GM10266 (cell line): ENCODE results near the gene PLA2R1.

Experiments
- DNase-seq: peaks from one replicate; pipeline ENCODE4 v3.0.0; 2012; ENCODE audit errors: extremely low spot score
- TF ChIP-seq, protein P1 (sequence below): IDR thresholded peaks from 2 replicates; pipeline ENCODE4 v1.5.1; 2012; ENCODE audit warnings: mild to moderate bottlenecking, low read depth; ENCODE audit not compliant: control insufficient read depth, insufficient read depth; ENCODE audit errors: missing control alignments

Gene PLA2R1

GRCh38 chr2:160055726-160056108 lies 6.7 kb downstream of the PLA2R1 start:
- no peak for DNase-seq
- TF ChIP-seq, protein P1, sequence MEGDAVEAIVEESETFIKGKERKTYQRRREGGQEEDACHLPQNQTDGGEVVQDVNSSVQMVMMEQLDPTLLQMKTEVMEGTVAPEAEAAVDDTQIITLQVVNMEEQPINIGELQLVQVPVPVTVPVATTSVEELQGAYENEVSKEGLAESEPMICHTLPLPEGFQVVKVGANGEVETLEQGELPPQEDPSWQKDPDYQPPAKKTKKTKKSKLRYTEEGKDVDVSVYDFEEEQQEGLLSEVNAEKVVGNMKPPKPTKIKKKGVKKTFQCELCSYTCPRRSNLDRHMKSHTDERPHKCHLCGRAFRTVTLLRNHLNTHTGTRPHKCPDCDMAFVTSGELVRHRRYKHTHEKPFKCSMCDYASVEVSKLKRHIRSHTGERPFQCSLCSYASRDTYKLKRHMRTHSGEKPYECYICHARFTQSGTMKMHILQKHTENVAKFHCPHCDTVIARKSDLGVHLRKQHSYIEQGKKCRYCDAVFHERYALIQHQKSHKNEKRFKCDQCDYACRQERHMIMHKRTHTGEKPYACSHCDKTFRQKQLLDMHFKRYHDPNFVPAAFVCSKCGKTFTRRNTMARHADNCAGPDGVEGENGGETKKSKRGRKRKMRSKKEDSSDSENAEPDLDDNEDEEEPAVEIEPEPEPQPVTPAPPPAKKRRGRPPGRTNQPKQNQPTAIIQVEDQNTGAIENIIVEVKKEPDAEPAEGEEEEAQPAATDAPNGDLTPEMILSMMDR, result no peak

DNA sequence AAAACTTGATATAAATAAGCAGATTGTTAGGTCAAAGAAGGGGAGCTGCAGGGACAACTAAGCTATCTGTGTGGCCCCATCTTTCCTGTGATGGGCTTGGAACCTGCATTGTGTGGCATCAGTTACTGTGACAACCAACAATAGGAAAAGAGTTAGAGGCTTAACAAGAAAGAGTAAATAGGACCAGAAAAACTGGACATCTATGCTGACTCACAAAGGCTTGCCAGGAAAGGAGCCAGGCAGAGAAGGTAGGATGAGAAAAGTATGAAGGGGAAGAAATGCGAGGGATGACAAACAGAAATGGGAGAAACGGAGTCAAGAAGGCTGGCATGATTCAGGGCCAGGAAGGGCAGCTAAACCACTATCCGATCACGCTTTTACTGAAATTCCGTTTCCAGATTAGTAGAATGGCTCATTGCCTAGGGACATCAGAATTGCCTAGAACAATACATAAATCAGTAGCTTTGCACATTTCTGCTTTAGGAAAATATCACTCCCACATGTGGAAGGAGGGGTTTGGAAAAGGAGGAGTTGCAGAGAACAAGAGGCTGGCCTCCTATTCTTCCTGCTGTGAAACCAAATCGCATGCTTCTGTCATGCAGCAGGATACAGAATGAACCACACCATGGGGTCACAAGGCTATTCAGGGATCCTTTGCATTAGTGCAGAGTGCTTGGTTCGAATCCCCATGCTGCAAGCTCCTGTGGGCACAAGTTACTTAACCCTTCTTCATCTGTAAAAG lies 7.3 kb downstream of the PLA2R1 start:
- no peak for DNase-seq
- TF ChIP-seq, protein P1, result no peak

DNA sequence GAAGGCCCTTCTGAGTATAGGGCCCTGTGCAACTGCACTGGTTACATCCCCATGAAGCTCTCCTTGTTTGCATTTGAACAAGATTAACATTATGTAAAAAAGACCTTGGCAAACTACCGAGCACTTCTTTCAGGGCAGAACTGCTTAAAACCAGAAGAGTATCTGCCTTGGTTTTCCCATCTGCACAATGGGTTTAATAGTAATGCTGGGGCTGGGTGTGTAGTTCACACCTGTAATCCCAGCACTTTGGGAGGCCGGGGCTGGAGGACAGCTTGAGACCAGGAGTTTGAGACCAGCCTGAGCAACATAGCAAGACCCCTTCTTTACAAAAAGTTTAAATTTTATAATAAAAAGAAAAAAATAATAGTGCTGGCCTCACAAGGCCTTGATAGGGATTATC lies 8.5 kb downstream of the PLA2R1 start:
- no peak for DNase-seq
- TF ChIP-seq, protein P1, result no peak

DNA sequence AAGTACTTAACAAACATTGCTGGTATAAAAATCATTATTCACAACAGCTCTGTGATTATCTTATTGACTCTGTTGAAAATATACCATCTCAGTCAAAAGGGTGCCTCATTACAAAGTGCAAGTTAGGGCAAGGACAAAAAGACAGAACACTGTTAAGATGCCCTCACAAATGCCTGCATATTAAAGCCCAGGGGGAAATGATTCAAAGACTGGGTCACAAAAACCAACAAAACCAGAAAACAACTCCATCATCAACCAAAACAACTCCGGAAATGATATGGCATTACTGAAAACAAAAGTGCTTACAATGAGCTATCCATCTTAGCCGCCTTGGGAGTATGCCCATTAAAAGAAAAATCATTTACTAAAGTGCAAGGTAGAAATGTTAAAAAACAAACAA lies 9.9 kb downstream of the PLA2R1 start:
- TF ChIP-seq, protein P1, result no peak
- DNase-seq, result no peak

DNA sequence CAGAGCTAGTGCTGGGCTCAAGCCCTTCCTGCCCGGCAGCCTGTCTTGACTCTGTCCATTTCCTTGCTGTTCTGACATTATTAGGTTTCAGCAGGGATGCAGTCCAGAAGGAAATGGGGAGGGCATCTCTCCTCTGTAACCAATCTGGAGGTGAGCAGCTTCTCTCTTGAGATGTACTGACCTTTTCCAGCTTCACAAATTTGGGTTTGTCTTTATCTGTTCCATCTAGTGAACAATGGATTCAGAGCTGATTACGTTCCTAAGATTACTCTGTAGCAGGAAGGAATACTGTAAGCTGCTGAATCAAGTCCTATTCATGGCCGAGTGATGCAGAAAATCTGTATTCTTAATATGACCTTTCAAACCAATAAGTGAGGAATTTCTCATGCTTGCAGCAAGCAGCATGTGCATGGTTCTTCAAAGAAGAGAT lies 11.0 kb downstream of the PLA2R1 start:
- TF ChIP-seq, protein P1, result no peak
- DNase-seq, result no peak

DNA sequence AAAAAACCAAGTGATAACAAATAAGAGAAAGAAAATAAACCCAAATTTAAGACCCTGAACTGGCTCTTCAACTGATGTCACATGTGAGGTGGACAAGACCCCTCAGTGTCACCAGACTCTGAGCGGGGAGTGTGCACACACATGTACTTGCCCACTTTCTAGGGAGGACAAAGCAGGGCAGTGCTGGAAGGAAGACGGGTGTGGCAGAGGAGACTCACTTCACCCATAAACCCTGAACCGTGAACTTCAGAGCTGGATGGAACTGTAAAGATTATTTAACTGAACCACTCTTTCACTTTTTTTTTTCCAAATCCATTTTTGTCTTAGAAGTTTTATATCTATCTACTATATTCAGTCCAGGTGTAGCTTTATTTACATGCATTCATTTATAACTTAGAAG lies 12.3 kb downstream of the PLA2R1 start:
- DNase-seq, result no peak
- TF ChIP-seq, protein P1, result no peak

DNA sequence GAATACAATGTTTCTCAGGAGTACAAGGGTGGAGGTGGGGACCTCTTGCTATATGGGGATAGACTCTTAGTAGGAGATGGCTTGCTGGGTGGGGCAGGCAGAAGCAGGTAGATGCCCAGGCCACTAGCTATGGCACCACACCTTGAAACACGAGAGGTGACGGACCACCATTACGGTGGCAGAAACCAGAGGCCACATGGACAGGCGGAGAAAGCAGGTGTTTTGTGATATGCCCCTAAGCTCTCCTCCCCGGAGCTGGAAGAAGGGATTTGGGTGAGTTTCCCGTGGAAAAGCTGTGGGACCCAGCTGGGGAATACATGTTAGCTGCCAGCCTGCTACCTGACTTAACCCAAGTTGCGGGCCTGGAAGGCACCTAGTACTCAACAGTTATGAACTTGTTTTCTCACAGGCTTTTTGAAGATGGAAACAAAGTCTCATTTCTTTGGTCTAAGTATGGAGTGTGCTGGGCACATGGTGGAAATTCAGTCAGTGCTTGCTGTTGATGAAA lies 16.7 kb downstream of the PLA2R1 start:
- TF ChIP-seq, protein P1, result no peak
- DNase-seq, result no peak
